22Rv1 (cell line): Measurements from ENCODE around the gene COL13A1.

ENCODE experiments used
- H3K27ac ChIP-seq: fragments of 450-650 bp; 2 replicates; pipeline ENCODE4 v1.5.1; 2017
- ZFX ChIP-seq: fragments of 450-650 bp; IDR thresholded peaks from 2 replicates; pipeline ENCODE4 v1.6.1; 2017; ENCODE audit warnings: antibody characterized with exemption, borderline replicate concordance
- TF ChIP-seq, protein P1 (sequence below): fragments of 450-650 bp; IDR thresholded peaks from 2 replicates; pipeline ENCODE4 v1.5.1; 2017; ENCODE audit warnings: mild to moderate bottlenecking

COL13A1 gene

DNA sequence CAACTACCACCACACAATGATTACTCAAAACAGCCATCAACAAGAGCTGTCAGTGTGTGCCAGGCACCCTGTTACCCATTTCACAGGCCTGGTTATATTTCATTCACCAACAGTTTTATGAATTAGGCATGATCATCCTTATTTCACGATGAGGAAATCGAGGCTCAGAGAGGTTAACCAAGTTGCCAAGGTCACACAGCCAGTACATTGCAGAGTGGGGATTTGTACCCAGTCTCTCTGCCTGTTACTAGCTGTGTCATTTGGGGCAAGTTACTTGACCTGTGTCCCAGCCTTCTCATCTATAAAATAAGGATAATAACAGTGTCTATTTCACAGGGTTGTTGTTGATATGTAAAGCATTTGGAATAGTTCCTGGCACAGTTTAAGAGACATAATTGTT is 97.2 kb downstream of the COL13A1 start:
- TF ChIP-seq ZFX: no peak
- TF ChIP-seq, protein P1, sequence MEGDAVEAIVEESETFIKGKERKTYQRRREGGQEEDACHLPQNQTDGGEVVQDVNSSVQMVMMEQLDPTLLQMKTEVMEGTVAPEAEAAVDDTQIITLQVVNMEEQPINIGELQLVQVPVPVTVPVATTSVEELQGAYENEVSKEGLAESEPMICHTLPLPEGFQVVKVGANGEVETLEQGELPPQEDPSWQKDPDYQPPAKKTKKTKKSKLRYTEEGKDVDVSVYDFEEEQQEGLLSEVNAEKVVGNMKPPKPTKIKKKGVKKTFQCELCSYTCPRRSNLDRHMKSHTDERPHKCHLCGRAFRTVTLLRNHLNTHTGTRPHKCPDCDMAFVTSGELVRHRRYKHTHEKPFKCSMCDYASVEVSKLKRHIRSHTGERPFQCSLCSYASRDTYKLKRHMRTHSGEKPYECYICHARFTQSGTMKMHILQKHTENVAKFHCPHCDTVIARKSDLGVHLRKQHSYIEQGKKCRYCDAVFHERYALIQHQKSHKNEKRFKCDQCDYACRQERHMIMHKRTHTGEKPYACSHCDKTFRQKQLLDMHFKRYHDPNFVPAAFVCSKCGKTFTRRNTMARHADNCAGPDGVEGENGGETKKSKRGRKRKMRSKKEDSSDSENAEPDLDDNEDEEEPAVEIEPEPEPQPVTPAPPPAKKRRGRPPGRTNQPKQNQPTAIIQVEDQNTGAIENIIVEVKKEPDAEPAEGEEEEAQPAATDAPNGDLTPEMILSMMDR: no peak
- H3K27ac ChIP-seq: no peak overlapping the region

DNA sequence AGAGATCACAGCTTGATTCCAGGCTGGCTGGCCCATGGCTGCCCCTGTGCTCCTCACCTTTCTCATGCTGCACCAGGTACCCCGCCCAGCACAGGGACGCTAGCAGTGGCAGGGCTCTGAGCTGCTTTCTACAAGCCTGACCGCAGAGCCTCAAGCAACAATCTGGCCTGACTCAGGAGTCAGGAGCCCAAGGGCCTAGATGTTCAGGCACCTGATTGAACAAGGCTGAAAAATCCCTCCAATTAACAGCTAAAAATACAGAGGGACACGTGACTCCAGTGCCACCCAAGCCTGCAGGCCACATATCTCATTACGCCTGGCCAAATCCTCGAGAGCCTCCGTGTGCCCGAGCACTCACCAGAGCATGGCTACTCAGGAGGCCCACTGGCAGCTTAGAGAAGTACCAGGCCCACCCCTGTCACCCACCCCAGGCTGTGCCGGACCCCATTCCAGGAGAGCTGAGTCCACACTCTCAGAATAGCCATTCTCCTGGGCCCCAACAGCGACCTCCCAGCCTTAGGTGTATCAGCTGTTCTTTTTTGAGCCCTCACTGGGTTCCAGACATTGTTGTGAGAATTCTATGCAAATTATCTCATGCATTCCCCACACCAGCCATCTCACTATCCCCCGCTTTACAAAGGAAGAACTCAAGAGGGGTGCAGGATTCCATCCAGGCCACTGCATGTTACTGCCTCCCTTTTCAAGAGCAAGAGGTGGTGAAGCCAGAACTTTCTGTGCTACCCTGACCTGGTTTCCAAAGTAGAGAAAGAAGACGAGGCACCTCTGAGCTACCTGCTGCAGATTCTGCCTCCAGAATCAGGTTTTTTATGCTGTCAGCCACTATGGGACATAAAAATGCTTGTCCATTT is 98.3 kb downstream of the COL13A1 start:
- TF ChIP-seq, protein P1: no peak
- no peak for TF ChIP-seq ZFX
- no peak overlapping the region for H3K27ac ChIP-seq

DNA sequence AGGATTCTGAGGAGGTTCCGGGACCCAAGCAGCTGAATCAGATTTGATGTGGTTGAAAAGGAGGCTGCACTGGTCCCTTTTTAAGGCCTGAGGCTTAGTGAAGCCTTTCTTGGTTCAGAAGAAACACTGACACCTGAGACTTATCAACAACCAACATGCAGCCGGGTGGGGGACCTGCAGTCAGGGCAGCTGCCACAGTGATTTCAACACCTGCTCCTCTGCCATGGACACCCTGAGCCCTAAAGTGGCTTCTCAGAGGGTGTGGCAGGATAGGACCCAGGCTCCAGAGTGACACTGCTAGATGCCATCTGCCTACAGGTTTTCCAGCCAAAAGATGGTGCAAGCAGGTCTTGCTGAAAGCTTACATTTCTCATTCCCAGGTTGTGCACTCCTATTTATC is 99.3 kb downstream of the COL13A1 start:
- no peak overlapping the region for H3K27ac ChIP-seq

DNA sequence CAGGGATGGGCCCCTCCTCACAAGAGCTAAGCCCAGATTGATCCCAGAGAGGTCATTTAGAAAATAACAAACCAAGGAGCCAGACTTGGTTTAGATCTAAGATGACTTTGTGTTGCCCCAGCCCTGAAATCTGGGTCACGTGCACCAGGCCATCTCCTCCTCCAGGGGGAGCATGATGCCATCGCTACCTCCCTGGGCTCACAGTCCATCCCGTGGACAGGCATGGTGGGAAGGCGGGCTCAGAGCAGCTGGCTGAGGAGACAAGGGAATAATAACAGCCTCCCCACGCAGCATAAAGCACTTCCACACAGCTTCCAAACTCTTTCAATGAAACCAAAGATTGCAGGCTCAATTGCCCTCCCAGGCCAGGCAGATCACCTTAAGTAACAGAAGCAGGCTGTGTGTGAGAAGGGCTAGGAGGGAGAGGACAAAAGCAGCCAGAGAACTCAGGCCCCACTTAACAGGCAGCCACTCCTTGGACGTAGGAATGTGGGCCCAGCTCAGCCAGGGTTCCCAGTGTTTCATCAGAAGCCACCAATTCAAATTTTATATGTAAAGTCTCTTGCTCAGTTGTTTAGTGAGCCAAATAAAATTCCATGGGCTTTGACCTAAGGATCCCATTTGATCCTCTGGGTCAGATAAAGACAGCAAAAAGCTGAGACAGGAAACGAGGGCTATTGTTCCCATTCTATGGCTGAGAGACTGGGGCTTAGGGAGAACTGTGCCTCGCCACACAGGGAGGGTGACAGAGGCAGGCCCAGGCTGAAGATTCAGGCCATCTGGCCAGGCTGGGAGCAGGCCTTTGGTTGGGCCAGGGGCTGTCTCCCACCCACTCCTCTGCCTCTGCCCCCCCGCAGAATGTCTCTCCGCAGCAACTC is 100.2 kb downstream of the COL13A1 start:
- TF ChIP-seq ZFX: no peak
- TF ChIP-seq, protein P1: peak; percentile 73
- no peak overlapping the region for H3K27ac ChIP-seq

More for the DNA sequence above, 99.3 kb downstream of the COL13A1 start:
- TF ChIP-seq ZFX: no peak
- TF ChIP-seq, protein P1: no peak

DNA sequence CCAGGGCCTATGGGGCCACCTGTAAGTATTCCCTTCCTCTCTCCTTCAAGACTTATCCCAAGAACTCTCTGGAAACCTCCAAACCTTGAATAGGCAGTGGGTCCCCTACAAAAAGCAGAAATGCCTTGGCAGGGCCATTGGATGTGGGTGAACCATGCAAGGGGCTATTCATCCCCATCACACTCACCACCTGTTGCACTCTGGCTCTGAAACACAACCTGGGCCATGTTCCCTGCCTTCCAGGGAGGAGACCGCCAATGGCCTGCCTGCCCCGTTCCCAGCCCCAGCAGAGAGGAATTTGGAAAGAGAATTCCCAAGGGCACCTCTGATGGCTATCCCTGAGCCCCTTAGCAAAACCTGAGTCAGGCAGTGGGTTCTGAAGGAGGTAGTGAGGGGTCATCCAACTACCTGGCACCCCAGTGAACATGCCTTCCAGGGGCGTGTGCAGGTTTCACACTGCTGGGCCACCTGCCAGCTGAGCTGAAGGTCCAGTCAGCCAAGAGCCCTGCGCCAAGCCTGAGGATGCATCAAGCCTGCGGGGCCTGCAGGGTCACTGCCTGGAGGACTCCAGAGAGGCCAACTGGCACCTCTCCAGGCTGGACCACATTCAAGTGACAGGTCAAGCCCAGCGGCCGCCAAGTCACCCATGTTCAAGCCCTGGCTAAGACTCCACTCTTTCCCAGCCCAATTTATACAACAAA is 101.3 kb downstream of the COL13A1 start:
- TF ChIP-seq, protein P1: no peak
- TF ChIP-seq ZFX: no peak
- no peak overlapping the region for H3K27ac ChIP-seq

DNA sequence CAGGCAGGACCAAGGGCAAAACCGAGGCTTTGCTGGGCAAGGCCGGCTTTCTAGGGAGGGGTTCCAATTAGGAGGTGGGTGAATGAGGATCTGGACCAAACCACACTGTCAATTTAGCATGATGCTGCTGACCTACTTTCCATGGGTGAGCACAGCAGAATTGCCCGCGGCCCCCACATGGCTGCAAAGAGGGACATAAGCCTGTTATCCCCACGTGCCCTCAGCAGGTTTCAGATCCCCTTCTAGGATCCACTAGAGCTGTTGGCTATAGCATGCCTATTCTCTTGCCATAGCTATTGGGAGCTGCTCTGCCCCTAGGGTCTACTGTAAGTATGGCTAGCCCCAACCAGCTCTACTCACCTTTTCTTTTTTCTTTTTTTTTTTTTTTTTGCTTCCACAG is 102.8 kb downstream of the COL13A1 start:
- H3K27ac ChIP-seq: no peak overlapping the region
- TF ChIP-seq, protein P1: no peak
- no peak for TF ChIP-seq ZFX
